ENCODE measurements around the gene MAGED4. TPM values are rescaled to one million over a fixed set of nuclear protein-coding genes. Genes with fewer than 3 reads are reported as not detected.

MAGED4 gene
- total and polyA plus RNA-seq, 3 donors from 2014 or later: 0.39 to 20.3 (median 5.2) TPM

DNA sequence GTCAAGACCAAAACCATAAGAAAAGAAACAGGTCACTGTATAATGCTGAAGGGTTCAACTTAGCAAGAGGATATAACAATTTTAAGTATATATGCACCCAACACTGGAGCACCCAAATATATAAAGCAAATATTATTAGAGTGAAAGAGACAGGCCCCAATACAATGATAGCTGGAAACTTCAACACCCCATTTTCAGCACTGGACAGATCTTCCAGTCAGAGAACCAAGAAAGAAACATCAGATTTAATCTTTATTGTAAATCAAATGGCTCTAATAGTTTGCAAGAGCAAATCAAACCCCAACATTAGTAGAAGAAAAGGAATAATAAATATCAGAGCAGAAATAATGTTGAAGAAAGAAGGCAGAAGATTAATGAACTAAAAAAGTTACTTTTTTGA lies 36.2 kb downstream of the MAGED4 start:
- Histone ChIP-seq H3K36me3 (ENCODE audit: low read depth, missing control alignments) (no peaks in the 10 kb centered on the region), H3K4me1 (no peaks in the 10 kb centered on the region), H3K4me3 (no peak overlapping the region), H3K27ac (no peak overlapping the region), H3K27me3 (no peaks in the 10 kb centered on the region), H3K9me3 (no peaks in the 10 kb centered on the region)
- intact Hi-C loops (cut with DNase I; ENCODE audit: low total_unique reads): no loop called here
- DNase-seq: no peak
- TF ChIP-seq POLR2A (IDR thresholded peaks at IDR 0.05): no peak

Small RNA genes within 50 kb of the gene (small RNA-seq; reads per million reads assigned to genes)
- 0 reads per million in 2 donors for gene SNORA11D

Other genes starting within 250 kb of the MAGED4 start
- gene MAGED4B, start 115.7 kb upstream of the MAGED4 start, total RNA-seq: 1 to 10 TPM; 5.1 to 5.5 TPM
- 4.3 TPM for gene MAGED4B, start 115.7 kb upstream of the MAGED4 start, polyA plus RNA-seq (ENCODE audit: insufficient read depth, low read depth, low replicate concordance)
- gene XAGE2, start 184.1 kb downstream of the MAGED4 start, total RNA-seq: under 1 TPM in 1 of 2 donors, not detected in 1; 0.81 TPM
- gene XAGE2, start 184.1 kb downstream of the MAGED4 start, polyA plus RNA-seq (ENCODE audit: insufficient read depth, low read depth, low replicate concordance): not detected